ENCODE data around the gene ASB18. TPM values are rescaled to one million over a fixed set of nuclear protein-coding genes. Genes with fewer than 3 reads are reported as not detected.

ASB18 gene
- polyA plus RNA-seq, 4 donors = 0.06 to 0.36 (median 0.09) TPM; not detected in 1

- no peak for DNase-seq (ENCODE audit: low read depth in 4 of 4, low spot score in 2 of 4)
Observed at GRCh38 chr2:236164925-236165841, 99.0 kb downstream of the ASB18 start.

DNA sequence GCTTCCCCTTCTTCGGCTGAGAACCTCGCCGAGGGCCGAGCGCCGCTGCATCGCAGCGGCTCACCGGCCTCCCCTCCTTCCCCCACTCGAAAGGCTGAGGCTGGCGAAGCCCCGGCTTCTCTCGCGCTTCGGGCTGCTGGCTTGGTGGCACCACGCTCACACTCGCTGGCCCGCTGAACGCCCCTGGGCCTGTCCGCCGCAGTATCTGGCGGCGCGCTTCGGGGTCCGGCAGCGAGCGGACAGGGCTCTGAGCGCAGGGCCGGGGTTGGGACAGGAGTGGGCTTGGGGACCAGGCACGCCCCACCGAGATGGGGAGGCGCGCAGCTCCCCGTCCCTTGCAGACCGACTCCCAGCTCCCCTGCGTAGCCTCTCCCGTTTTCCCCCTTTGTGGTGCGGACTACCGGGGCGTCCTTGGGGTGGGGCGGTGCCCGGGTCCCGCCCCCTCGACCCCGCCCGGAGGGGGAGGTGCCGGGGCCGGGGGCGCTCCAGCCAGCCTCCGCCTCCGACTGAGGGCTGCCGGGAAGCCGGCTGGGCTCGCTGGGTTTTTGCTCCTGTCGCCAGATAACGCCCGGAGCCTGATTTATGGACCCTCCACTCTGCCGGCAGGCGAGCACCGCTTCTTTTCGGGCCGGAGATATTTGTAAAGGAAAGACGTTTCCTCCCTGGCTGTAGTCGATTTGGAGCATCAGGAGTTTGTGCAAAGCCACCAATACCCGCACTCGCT, 99.8 kb downstream of the ASB18 start:
- DNase-seq (ENCODE audit: low read depth in 4 of 4, low spot score in 2 of 4) = no peak

GRCh38 chr2:236163471-236164200, 100.6 kb downstream of the ASB18 start:
- DNase-seq (ENCODE audit: low read depth in 4 of 4, low spot score in 2 of 4) = no peak

DNA sequence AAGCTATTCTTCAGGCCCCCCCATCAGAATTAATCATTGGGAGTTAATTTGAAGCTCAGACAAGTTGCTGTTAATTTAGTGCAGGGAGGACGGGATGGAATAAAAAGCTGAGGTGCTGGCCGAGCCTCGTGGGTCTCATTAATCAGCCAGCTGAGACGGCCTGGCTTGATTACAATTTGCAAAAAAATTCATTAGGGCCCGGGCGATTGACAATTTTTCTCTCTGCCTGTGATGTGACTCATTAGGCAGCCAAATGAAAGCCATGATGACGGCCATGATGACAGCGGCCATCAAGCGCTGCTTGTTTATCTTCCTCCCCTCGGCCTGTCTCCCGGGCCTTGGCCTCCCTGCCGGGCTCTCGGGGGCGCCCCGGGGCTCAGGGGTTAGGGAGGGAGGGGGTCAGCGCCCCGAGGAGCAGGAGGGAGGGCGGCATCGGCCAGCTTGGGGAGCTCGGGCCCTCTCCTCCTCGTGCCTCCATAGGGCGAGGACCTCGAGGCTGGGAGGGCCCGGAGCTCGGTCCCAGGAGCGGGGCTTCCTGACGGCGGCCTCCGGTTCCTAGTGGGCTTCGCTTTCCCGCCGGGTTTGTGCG, 101.2 kb downstream of the ASB18 start:
- DNase-seq (ENCODE audit: low read depth in 4 of 4, low spot score in 2 of 4) = no peak

DNA sequence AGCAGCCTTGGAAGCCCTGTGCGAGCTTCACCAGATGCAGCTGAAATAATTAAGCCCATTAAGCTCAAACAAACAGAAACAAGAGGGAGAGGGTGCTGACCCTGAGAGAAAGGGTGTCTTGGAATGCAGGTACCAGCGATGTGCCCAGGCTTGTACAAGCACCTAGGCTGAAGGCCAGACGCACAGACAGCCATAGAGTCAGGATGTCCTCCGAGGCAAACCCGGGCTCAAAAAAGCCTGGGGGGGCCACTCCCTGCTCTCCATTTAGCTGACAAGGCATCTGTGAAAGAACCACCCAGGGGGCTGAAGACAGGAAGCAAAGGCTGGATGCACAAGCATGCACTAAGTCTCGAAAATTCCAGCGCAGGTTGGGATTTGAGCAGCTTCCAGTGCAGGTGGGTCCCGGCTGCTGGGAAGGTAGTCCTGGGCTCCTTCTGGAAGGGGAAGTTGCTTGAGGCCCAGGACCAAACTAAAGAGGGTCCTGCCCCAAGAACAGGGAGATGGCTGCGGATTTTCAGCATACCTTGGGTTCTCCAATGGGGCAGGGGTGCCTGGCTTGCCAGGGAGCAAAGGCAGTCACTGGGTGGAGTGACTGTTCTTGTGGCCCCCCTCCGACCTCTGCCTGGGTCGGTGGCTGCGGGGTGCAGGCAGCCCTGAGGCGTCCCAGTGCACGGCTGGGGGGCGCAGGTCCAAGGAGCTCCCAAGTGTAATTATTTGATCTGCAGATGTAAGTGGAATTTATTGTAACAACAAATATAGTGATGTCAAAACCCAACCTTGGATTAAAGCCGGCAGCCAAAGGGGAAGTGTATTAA, 102.0 kb downstream of the ASB18 start:
- no peak for DNase-seq (ENCODE audit: low read depth in 4 of 4, low spot score in 2 of 4)

GRCh38 chr2:236161531-236161930, 102.7 kb downstream of the ASB18 start:
- no peak for DNase-seq (ENCODE audit: low read depth in 4 of 4, low spot score in 2 of 4)

- no peak for DNase-seq (ENCODE audit: low read depth in 4 of 4, low spot score in 2 of 4)
Observed at GRCh38 chr2:236161082-236161462, 103.1 kb downstream of the ASB18 start.

DNA sequence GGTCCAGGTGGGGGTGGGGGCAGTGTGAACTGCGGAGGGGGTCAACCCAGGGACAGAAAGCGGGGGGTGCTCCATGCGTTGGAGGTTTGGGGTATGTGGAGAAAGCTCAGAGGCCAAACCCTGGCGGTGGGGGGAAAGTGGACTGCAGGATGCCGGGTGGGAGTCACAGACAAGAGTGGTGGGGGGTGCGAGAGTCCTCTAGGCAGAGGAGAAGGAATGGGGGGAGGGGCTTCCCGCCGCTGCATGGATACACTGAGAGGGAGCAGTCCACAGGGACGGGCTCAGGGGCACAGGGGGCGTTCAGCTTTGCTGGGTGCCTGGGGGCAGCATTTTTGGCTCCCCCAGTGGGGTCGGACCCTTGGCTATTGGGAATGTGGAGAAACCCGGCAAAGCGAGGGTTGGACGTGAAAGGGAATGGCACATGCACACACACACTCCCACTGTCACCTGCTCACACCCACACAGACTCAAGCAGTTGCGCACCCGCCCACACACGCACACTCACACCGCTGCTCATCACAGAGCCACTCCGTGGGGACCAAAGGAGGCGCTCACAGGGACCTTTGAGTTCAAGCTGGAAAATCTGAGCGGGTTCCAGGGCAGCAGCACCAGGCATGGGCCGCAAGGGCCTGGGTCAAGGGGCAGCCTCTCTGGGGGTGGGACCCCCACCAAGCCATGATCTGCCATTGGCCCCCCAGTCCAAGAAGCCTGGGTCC, 103.7 kb downstream of the ASB18 start:
- no peak for DNase-seq (ENCODE audit: low read depth in 4 of 4, low spot score in 2 of 4)

GRCh38 chr2:236159778-236160170, 104.4 kb downstream of the ASB18 start:
- DNase-seq (ENCODE audit: low read depth in 4 of 4, low spot score in 2 of 4) = no peak

GRCh38 chr2:236158969-236159777, 105.0 kb downstream of the ASB18 start:
- DNase-seq (ENCODE audit: low read depth in 4 of 4, low spot score in 2 of 4) = no peak

- no peak for DNase-seq (ENCODE audit: low read depth in 4 of 4, low spot score in 2 of 4)
Observed at GRCh38 chr2:236157815-236158498, 106.2 kb downstream of the ASB18 start.

GRCh38 chr2:236157366-236157765, 106.8 kb downstream of the ASB18 start:
- DNase-seq (ENCODE audit: low read depth in 4 of 4, low spot score in 2 of 4) = no peak

DNA sequence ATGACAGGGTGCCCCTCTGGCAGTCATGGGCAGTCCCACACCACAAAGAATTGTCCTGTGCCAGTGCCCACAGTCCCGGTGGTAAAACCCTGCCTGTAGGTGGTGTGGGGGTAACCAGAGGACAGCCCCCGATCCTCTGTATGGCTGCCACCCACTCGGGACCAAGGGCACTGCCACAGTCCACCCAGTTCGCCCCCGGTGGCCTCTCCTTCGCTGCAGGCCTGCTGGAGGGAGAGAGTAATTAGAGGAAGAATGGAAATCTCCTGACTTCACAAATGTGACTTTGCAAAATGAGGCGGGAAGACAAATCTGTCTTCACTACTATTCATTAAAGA, 107.4 kb downstream of the ASB18 start:
- DNase-seq (ENCODE audit: low read depth in 4 of 4, low spot score in 2 of 4) = no peak

DNA sequence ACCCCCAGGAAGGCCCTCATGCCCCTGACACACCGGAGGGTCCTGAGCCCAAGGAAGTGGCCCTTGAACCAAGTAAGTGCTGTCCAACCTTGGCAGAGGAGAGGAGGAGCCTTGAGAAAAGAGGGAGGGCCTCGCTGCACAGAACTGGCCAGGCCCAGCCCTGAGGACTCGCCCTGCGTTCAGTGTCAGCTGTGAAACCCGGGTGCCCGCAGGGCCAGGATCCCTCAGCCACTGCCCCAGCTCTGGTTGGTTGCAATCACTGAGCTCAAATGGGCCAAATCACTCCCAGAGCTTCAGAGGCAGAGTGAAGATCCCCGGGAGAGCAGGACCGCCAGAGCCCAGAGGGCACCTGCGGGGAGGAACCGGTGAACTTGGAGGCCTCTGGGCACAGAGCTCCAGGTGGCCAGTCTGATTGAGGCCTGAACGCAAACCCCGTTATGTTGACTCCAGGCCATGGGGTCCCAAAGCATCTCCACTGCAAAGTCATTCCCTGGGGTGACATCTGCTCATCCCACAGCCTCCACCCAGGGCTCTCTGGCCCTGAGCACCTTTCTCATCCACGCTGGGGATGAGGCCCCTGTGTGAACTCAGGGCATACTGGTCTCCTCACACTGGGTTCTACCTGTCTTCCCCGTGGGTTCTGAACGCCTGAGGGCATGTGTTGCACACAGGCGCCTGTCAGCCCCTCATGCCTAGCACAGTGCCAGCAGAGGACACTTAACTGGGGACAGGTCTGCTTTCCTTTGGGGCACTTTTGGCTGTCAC, 107.9 kb downstream of the ASB18 start:
- DNase-seq (ENCODE audit: low read depth in 4 of 4, low spot score in 2 of 4) = no peak

DNA sequence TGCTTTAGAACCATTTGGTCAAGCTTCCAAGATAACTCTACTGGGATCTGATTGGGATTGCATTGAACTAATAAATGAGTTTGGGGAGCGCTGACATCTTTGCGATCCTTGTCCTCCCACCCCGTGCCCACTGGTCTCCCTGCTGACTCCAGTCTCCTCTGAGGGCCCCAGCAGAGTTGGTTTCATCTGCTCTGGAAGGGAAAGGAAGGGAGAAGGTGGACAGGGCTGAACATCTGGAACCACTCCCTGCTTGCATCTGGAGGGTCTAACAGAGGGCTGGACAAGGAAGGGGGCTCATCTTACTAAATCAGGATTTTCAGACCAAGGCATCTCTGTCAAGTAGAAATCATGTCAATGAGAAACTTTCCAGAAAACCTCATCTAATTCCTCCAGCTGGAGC, 108.8 kb downstream of the ASB18 start:
- DNase-seq (ENCODE audit: low read depth in 4 of 4, low spot score in 2 of 4) = no peak

- no peak for DNase-seq (ENCODE audit: low read depth in 4 of 4, low spot score in 2 of 4)
Observed at GRCh38 chr2:236146436-236146835, 117.8 kb downstream of the ASB18 start.

DNA sequence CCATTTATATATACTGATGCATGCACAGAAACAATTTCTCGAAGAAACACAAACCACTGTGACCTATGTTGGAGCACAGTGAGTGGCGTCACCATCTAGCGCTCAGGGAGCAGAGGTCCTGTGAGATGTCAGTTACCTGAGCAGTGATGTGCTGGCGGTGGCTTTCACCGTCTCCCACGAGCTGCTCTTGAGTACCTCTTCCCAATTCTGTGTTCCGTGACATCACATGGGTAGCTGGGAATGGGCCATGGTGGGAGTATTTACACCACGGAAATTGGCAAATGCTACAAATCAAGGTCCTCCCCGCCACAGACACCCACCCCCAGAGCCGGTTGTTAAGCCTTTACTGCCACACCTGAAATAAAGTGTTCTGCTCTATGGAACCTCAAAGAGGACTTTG, 120.4 kb downstream of the ASB18 start:
- no peak for DNase-seq (ENCODE audit: low read depth in 4 of 4, low spot score in 2 of 4)

Measured in left renal cortex interstitium (tissue), 4 donors.